ENCODE results near the gene MGARP.
"Not testable (repeated sequence)": the region's sequence is repeated elsewhere in the genome, so short reads cannot be mapped to it uniquely, and the experiment has no call there.

Gene MGARP

GRCh38 chr4:139322070-139322469 is 42.0 kb upstream of the MGARP start:
- not testable (repeated sequence) for H3K4me1 ChIP-seq (ENCODE audit: control insufficient read depth, insufficient read depth, low read depth, low read length); H3K27ac ChIP-seq (ENCODE audit: low read length, poor library complexity, severe bottlenecking); H3K4me2 ChIP-seq (ENCODE audit: low read length, poor library complexity, severe bottlenecking); H3K79me1 ChIP-seq (replicated peaks; ENCODE audit: low read length, poor library complexity, severe bottlenecking); DNase-seq; H3K36me3 ChIP-seq (ENCODE audit: control insufficient read depth in 1 of 2, insufficient read depth in 2 of 2, low read depth in 1 of 2, low read length in 2 of 2); H3K23ac ChIP-seq (ENCODE audit: low read length in 2 of 2); H2BK12ac ChIP-seq (ENCODE audit: low read length in 2 of 2); H2BK5ac ChIP-seq (ENCODE audit: low read depth, low read length, poor library complexity, severe bottlenecking); H3K9ac ChIP-seq (ENCODE audit: low read length); H3K9me3 ChIP-seq (ENCODE audit: control insufficient read depth, low read length); H4K8ac ChIP-seq (ENCODE audit: low read length); H3K4me3 ChIP-seq (ENCODE audit: insufficient read depth in 1 of 2, low read depth in 1 of 2, low read length in 2 of 2); H3K14ac ChIP-seq (ENCODE audit: low read length in 2 of 2); H2AK5ac ChIP-seq (ENCODE audit: low read length, severe bottlenecking); H3K18ac ChIP-seq (ENCODE audit: low read depth in 1 of 2, low read length in 2 of 2); H2BK120ac ChIP-seq (ENCODE audit: low read depth, low read length); H4K91ac ChIP-seq (ENCODE audit: low read length); H3K27me3 ChIP-seq (ENCODE audit: control insufficient read depth in 1 of 2, insufficient read depth in 1 of 2, low read length in 2 of 2); H3K4ac ChIP-seq (ENCODE audit: low read depth in 1 of 2, low read length in 2 of 2); H2AFZ ChIP-seq (ENCODE audit: low read depth, low read length); H2BK15ac ChIP-seq (ENCODE audit: low read depth, poor library complexity, severe bottlenecking)
- 93% methylated on average over 1 of the region's 1 CpG for WGBS

GRCh38 chr4:139319571-139319970 is 39.5 kb upstream of the MGARP start:
- Histone ChIP-seq H4K91ac (ENCODE audit: low read length) (no peak overlapping the region), H2BK5ac (ENCODE audit: low read depth, low read length, poor library complexity, severe bottlenecking) (no peak overlapping the region)

GRCh38 chr4:139317635-139318034 is 37.6 kb upstream of the MGARP start:
- Histone ChIP-seq H2BK12ac (ENCODE audit: low read length in 2 of 2) (no peak overlapping the region), H3K9me3 (ENCODE audit: control insufficient read depth, low read length) (no peaks in the 10 kb centered on the region), H3K14ac (ENCODE audit: low read length in 2 of 2) (no peak overlapping the region), H2BK15ac (ENCODE audit: low read depth, poor library complexity, severe bottlenecking) (no peak overlapping the region), H2AK5ac (ENCODE audit: low read length, severe bottlenecking) (no peak overlapping the region), H3K9ac (ENCODE audit: low read length) (no peak overlapping the region), H3K4me2 (ENCODE audit: low read length, poor library complexity, severe bottlenecking) (no peak overlapping the region), H3K18ac (ENCODE audit: low read depth in 1 of 2, low read length in 2 of 2) (no peak overlapping the region), H4K8ac (ENCODE audit: low read length) (no peak overlapping the region), H3K4me3 (ENCODE audit: insufficient read depth in 1 of 2, low read depth in 1 of 2, low read length in 2 of 2) (no peak overlapping the region), H3K79me1 (replicated peaks; ENCODE audit: low read length, poor library complexity, severe bottlenecking) (no peaks in the 10 kb centered on the region), H3K27me3 (ENCODE audit: control insufficient read depth in 1 of 2, insufficient read depth in 1 of 2, low read length in 2 of 2) (no peaks in the 10 kb centered on the region), H3K27ac (ENCODE audit: low read length, poor library complexity, severe bottlenecking) (no peak overlapping the region), H2BK120ac (ENCODE audit: low read depth, low read length) (no peak overlapping the region), H4K91ac (ENCODE audit: low read length) (no peak overlapping the region), H3K4ac (ENCODE audit: low read depth in 1 of 2, low read length in 2 of 2) (no peak overlapping the region), H2AFZ (ENCODE audit: low read depth, low read length) (no peak overlapping the region), H3K36me3 (ENCODE audit: control insufficient read depth in 1 of 2, insufficient read depth in 2 of 2, low read depth in 1 of 2, low read length in 2 of 2) (peaks cover 0 to 6% of the 10 kb centered on the region in 2 experiments), H2BK5ac (ENCODE audit: low read depth, low read length, poor library complexity, severe bottlenecking) (no peak overlapping the region), H3K4me1 (ENCODE audit: control insufficient read depth, insufficient read depth, low read depth, low read length) (peaks cover 5% of the 10 kb centered on the region), H3K23ac (ENCODE audit: low read length in 2 of 2) (no peak overlapping the region)
- DNase-seq = no peak

More at GRCh38 chr4:139319571-139319970, 39.5 kb upstream of the MGARP start:
- Histone ChIP-seq H3K27me3 (ENCODE audit: control insufficient read depth in 1 of 2, insufficient read depth in 1 of 2, low read length in 2 of 2) (no peaks in the 10 kb centered on the region), H2BK120ac (ENCODE audit: low read depth, low read length) (no peak overlapping the region), H2BK12ac (ENCODE audit: low read length in 2 of 2) (no peak overlapping the region), H3K4me3 (ENCODE audit: insufficient read depth in 1 of 2, low read depth in 1 of 2, low read length in 2 of 2) (no peak overlapping the region), H3K27ac (ENCODE audit: low read length, poor library complexity, severe bottlenecking) (no peak overlapping the region), H2AK5ac (ENCODE audit: low read length, severe bottlenecking) (no peak overlapping the region), H3K4me2 (ENCODE audit: low read length, poor library complexity, severe bottlenecking) (no peak overlapping the region), H2BK15ac (ENCODE audit: low read depth, poor library complexity, severe bottlenecking) (no peak overlapping the region), H3K14ac (ENCODE audit: low read length in 2 of 2) (no peak overlapping the region), H3K36me3 (ENCODE audit: control insufficient read depth in 1 of 2, insufficient read depth in 2 of 2, low read depth in 1 of 2, low read length in 2 of 2) (peaks cover 0 to 3% of the 10 kb centered on the region in 2 experiments), H3K4ac (ENCODE audit: low read depth in 1 of 2, low read length in 2 of 2) (no peak overlapping the region), H4K8ac (ENCODE audit: low read length) (no peak overlapping the region), H3K23ac (ENCODE audit: low read length in 2 of 2) (no peak overlapping the region), H3K79me1 (replicated peaks; ENCODE audit: low read length, poor library complexity, severe bottlenecking) (no peaks in the 10 kb centered on the region), H2AFZ (ENCODE audit: low read depth, low read length) (no peak overlapping the region), H3K4me1 (ENCODE audit: control insufficient read depth, insufficient read depth, low read depth, low read length) (peaks cover 7% of the 10 kb centered on the region), H3K18ac (ENCODE audit: low read depth in 1 of 2, low read length in 2 of 2) (no peak overlapping the region), H3K9me3 (ENCODE audit: control insufficient read depth, low read length) (no peaks in the 10 kb centered on the region), H3K9ac (ENCODE audit: low read length) (no peak overlapping the region)
- no peak for DNase-seq
- WGBS = 100% methylated on average over 1 of the region's 1 CpG

- Histone ChIP-seq H4K91ac (ENCODE audit: low read length) (no peak overlapping the region), H2BK5ac (ENCODE audit: low read depth, low read length, poor library complexity, severe bottlenecking) (no peak overlapping the region), H3K27ac (ENCODE audit: low read length, poor library complexity, severe bottlenecking) (no peak overlapping the region), H4K8ac (ENCODE audit: low read length) (no peak overlapping the region), H3K14ac (ENCODE audit: low read length in 2 of 2) (no peak overlapping the region), H3K4ac (ENCODE audit: low read depth in 1 of 2, low read length in 2 of 2) (no peak overlapping the region), H3K23ac (ENCODE audit: low read length in 2 of 2) (no peak overlapping the region), H3K27me3 (ENCODE audit: control insufficient read depth in 1 of 2, insufficient read depth in 1 of 2, low read length in 2 of 2) (no peaks in the 10 kb centered on the region), H3K4me1 (ENCODE audit: control insufficient read depth, insufficient read depth, low read depth, low read length) (peaks cover 7% of the 10 kb centered on the region), H2AK5ac (ENCODE audit: low read length, severe bottlenecking) (no peak overlapping the region), H3K36me3 (ENCODE audit: control insufficient read depth in 1 of 2, insufficient read depth in 2 of 2, low read depth in 1 of 2, low read length in 2 of 2) (peaks cover 0 to 6% of the 10 kb centered on the region in 2 experiments), H3K9ac (ENCODE audit: low read length) (no peak overlapping the region), H2BK15ac (ENCODE audit: low read depth, poor library complexity, severe bottlenecking) (no peak overlapping the region), H2BK12ac (ENCODE audit: low read length in 2 of 2) (no peak overlapping the region), H2BK120ac (ENCODE audit: low read depth, low read length) (no peak overlapping the region), H2AFZ (ENCODE audit: low read depth, low read length) (no peak overlapping the region), H3K4me3 (ENCODE audit: insufficient read depth in 1 of 2, low read depth in 1 of 2, low read length in 2 of 2) (no peak overlapping the region), H3K79me1 (replicated peaks; ENCODE audit: low read length, poor library complexity, severe bottlenecking) (no peaks in the 10 kb centered on the region), H3K18ac (ENCODE audit: low read depth in 1 of 2, low read length in 2 of 2) (no peak overlapping the region), H3K9me3 (ENCODE audit: control insufficient read depth, low read length) (no peaks in the 10 kb centered on the region), H3K4me2 (ENCODE audit: low read length, poor library complexity, severe bottlenecking) (no peak overlapping the region)
- 100% methylated on average over 1 of the region's 2 CpGs for WGBS
- no peak for DNase-seq
These were observed 36.7 kb upstream of the MGARP start for GRCh38 chr4:139316733-139317132.

All from mesenchymal stem cell (in vitro differentiated cells and primary cell).